HG02938 (cell line): ENCODE data around the gene PLEKHM2.

Experiments
- ATAC-seq: cut with Tn5 transposase; IDR thresholded peaks from one replicate; pipeline ENCODE4 v1.9.1; 2021; ENCODE audit warnings: mild to moderate bottlenecking, moderate library complexity; ENCODE audit not compliant: unreplicated experiment

PLEKHM2 gene

DNA sequence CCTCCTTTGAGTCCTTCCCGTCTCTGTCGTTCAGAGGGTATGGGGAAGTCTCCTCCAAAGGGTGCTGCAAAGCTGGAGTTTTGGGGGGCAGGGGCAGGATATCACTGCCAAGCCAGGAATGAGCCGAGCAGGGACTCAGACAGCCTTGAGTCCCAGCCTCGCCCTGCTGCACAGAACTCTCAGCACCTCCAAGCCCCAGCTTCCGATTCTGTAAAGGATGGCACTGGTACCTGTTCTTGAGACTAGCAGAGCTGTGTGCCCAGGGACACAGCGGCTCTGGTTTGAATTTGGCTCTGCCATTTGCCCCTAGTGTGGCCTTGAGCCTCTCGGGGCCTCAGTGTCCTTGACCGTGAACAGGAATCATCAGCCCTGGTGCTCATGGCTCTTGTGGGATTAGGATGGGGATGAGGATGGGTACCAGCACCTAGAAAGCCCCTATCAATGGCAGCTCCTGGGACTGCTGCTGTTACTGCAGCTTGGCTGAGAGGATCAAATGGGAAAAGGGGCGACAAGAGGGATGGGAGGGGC is 73.0 kb downstream of the PLEKHM2 start:
- no peak for ATAC-seq

GRCh38 chr1:15757575-15758342 is 73.6 kb downstream of the PLEKHM2 start:
- ATAC-seq, result no peak

DNA sequence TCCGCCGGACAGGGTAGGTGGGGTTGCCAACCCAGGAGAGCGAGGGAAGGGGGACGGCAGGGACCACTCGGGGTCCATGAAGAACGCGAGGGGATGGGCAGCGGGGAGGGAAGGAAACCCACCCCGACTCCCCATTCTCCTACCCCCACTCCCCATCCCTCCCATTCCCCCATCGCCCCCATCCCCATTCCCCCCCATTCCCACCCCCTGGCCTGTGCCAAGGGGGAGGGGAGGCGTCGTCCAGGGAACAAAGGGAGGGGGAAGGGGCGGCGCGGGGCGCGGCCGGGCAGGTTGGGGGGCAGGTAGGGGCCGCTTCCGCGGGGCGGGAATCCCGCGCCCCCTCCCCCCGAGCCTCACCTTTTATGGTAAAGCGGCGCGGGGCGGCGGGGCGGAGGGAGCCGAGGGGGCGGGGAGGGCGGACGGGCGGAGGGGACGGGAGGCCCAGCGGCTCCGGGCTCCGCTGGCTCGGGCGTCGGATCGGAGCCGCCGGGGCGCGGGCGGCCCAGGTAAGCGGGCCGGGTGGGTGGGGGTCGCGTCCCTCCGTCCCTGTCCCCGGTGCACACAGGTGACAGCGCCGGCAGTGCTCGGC is 74.3 kb downstream of the PLEKHM2 start, which contains the start of gene FBLIM1:
TSS of gene FBLIM1 (plus strand) at position 453 of the 589 bp plus-strand sequence. CDS start 6,189 bp downstream, outside the sequence.
- ATAC-seq, result no peak

DNA sequence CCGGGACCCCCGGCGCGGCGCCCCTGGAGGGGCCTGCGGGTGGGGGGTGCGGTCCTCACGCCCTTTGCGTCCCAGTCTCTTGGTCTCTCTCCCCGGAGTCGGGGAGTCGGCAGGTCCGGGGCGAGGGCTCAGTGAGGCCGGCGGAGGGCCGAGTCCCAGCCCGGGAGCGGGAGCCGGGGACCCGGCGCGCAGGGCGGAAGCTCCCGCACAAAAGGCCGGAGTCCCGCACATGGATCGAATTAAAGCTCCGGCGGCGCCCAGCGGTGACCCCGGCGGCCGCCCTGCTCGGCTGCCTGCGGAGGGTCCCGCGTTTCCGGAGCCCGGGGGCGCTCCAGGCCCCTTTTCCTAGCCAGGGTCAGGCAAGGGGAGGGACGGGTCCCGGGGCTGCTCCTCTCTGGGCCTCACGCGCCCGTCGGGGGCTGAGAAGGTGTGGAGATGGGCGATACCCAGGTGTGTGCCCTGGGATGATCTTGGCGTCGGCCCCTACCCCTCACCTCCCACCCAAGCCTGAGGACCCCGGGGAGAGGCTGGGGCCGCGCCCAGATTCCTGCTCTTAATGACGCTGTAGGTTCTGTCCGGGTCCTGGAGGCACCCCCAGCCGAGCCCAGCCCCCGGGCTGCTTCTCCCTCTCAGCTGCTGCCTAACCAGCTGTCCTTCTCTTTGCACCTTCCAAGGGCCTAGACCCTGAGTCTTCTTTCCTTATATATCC is 75.0 kb downstream of the PLEKHM2 start:
- ATAC-seq, result no peak

DNA sequence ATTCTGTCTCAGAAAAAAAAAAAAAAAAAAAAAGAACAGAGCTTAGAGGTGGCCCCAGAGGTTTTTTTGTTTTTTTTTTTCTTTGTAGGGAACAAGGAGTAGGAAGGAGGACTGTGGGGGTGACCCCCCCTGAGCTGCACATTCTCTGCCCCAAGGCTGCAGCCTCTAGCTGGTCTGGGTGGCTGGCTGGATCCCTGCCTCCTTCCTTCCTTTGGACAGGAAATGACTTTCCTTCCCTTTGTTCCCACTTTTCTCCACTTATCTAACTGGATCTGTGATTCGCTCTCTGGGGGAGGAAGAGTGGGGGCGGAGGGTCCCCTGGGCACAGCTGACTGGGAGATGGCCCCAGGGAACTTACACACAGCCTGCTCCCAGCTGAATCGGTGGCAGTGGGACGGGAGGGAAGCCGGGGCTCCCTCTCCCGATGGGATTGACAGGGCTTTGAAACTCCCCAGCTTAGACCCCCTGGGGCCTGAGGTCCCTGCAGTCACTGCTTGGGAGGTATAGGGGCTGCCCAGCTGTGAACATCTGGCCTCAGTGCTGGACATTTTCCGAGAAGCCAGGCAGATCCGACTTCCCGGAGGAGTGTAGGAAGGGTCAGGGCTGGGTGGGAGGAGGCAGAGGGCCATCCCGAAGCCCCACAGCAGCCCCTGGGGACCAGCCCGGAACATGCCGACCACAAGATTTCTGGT is 76.5 kb downstream of the PLEKHM2 start:
- ATAC-seq, result no peak

DNA sequence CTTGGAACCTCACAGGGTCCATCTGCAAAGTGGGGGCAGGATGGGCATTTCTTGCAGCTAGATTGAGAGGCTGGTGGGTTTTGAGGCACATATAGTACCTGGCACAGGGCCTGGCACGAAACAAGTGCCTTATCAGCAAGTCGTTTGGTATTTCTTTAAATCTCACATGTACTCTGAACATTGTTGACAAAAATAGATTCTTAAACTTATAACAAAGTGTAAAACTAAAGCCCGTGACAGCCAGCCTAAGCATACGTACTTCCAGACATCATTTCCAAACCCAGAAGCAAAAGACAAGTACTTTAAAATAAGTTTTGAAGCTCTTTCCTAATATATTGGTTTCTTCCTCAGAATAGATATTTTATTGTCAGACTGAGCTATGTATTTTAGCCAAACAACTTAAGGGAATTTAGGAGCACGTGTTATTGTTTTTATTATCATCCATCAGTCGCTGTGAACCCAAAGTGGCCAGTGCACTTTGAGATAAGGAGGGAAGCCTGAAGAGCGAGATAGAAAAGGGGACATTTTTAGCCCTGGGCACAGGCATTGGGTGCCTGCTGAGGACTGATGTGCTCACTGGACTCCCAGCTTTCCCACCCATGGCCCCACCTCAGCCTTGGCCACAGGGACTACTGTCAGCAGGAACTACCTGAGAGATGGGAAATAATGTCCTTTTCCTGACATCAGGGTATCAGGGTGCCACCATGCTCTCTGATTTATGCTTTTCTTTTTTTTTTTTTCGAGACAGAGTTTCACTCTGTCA is 77.4 kb downstream of the PLEKHM2 start:
- no peak for ATAC-seq

- ATAC-seq, result no peak
Observed at GRCh38 chr1:15762546-15762945, 78.4 kb downstream of the PLEKHM2 start.

DNA sequence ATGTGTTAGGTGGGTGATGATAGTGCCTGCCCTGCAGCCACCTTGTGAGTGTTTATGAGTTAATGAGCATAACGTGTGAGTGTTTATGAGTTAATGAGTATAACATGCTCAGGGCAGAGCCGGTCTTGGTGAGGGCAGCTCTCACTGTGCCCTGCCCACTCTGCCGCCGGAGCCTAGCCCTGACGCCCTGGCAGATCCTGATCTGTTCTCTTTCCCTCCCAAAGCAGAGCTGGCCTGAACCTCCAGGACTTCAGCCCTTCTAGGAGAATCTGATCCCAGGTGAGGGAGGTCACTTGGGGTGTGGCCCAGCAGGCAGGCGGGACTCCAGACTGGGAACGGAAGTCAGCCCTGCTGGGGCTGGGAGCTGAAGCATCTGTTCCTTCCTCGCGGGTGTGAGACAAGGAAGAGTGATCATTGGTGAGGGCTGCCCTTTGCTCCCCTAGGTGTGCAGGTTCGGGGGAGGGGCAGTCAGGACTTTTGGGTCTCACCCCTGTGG is 80.2 kb downstream of the PLEKHM2 start:
- no peak for ATAC-seq

- ATAC-seq, result no peak
Observed at GRCh38 chr1:15764890-15765289, 80.8 kb downstream of the PLEKHM2 start.

GRCh38 chr1:15765495-15766194 is 81.5 kb downstream of the PLEKHM2 start:
- no peak for ATAC-seq

- no peak for ATAC-seq
Observed at GRCh38 chr1:15767941-15768340, 83.8 kb downstream of the PLEKHM2 start.

GRCh38 chr1:15768388-15768787 is 84.3 kb downstream of the PLEKHM2 start:
- no peak for ATAC-seq

DNA sequence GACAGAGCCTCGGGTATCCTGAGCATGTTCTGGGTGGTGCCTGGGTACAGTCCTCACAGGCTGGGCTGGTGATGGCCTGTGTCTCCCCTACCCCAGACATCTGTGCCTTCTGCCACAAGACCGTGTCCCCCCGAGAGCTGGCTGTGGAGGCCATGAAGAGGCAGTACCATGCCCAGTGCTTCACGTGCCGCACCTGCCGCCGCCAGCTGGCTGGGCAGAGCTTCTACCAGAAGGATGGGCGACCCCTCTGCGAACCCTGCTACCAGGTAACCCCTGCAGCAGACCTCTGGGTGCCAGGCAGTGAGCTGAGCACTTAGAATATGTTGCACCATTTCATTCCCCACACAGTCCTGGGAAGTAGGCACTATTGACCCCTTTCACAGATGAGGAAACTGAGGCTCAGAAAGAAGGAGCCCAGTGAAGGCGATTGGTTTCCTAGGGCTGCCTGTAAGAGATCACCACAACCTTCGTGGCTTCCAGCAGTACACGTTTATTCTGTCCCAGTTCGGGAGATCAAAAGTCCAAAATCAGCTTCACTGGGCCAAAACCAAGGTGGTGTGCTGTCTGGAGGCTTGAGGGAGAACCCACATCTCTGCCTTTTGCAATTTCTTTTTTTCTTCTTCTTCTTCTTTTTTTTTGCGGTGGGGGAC is 86.3 kb downstream of the PLEKHM2 start:
- no peak for ATAC-seq

- ATAC-seq, result no peak
Observed at GRCh38 chr1:15771836-15772515, 87.9 kb downstream of the PLEKHM2 start.

- no peak for ATAC-seq
Observed at GRCh38 chr1:15775706-15776105, 91.6 kb downstream of the PLEKHM2 start.

DNA sequence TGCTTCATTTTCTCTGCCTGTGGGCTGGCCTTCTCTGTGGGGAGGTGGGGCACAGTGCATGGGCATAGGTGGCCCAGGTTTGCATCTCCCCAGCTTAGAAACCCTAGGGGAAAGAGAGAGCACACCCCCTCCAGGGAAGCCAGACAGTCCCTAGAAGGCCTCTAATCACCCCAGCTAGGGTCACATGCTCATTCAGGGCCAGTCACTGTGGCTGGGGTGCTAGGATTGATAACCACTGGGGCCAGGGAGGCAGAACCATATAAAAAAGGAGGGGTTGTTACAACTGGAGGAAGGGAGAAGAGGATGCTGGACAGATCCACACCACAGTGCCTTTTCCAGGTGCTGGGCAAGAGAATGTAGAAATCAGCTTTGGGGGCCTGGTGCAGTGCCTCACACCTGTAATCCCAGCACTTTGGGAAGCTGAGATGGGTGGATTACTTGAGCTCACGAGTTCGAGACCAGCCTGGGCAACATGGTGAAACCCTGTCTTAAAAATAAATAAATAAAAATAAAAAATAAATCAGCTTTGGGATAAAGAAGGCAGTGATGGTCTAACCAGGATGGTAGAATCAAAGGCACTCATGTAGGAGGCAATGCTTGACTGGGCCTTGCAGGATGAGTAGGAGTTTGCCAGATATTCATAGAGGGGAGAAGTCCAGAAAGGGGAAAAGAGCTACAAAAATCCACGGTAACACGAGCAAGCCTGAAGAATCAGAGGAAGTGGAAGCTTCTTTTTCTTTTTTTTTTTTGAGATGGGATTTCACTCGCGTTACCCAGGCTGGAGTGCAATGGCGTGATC is 94.0 kb downstream of the PLEKHM2 start:
- no peak for ATAC-seq
